ENCODE measurements around the gene LSR.

The LSR gene

GRCh38 chr19:35300339-35300649, 51.5 kb downstream of the LSR start:
- DNase-seq (ENCODE audit: low read depth in 2 of 2) = no peak

DNA sequence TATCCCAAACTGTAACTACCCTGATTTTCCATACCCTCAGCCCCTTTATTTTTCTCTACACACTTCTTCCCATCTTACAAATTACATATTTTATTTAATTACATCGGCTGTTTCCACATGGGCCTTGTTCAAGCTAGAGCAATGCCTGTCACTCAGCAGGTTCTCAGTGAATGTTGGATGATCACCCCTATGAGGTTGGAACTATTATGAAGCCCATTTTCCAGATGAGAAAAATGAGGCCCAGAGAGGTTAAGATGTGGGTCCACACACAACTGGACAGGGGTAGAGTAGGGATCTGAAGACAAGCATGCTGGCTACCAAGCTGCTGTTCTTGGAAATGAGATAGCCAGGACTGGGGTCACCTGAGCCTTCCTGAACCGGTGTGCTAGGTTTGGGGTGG, 53.2 kb downstream of the LSR start:
- DNase-seq (ENCODE audit: low read depth in 2 of 2) = no peak

GRCh38 chr19:35302446-35302845, 53.6 kb downstream of the LSR start:
- DNase-seq (ENCODE audit: low read depth in 2 of 2) = no peak

- DNase-seq (ENCODE audit: low read depth in 2 of 2) = no peak
These were observed 54.6 kb downstream of the LSR start for GRCh38 chr19:35303357-35303915.

GRCh38 chr19:35304036-35304435, 55.2 kb downstream of the LSR start:
- no peak for DNase-seq (ENCODE audit: low read depth in 2 of 2)

DNA sequence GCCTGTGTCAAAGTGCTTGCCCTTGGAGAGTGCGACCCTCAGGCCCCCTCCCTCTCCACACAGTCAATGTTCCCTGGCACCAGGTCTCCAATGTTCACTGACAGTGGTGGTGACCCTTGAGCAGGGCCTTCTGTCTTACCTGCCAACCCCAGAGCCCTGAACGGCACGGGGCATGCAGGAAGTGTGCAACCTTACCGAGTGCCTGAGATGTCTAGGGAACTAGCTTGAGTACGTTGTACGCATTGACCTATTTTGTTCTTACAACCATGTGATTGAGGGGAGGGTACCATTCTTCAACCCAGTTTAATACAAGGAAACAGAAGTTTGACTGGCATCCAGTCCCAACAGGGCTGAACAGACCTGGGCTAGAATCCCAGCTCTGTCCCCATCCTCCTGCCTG, 56.4 kb downstream of the LSR start:
- no peak for DNase-seq (ENCODE audit: low read depth in 2 of 2)

DNA sequence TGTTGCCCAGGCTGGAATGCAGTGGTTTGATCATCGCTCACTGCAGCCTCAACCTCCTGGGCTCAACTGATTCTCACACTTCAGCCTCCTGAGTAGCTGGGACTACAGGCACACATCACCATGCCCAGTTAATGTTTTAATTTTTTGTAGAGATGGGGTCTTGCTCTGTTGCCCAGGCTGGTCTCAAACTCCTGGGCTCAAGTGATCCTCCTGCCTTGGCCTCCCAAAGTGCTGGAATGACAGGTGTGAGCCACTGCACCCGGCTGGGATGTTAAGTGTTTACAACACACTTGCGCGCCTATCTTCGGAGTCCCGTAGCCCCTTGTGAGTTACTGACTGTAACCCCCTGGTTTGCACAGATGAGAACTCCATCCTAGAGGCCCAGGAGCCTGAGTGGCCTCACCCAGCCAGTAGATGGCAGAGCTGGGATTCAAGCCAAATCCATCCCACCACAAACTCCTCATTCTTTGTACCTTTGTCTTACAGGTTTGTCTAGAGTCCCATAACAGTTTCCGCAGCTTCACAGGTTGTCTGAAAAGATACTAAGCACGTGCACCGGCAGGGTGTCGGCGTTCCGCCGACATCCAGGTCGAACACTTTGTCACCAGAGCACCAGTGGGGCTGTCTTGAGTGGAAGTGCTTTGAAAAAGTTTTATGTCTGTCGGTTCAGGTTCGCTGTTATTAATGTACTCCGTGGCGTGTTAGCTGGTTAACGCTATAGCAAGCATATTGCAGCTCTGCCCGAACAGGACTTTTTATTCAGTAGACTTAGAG, 57.9 kb downstream of the LSR start:
- no peak for DNase-seq (ENCODE audit: low read depth in 2 of 2)

GRCh38 chr19:35307931-35308330, 59.1 kb downstream of the LSR start:
- no peak for DNase-seq (ENCODE audit: low read depth in 2 of 2)

- no peak for DNase-seq (ENCODE audit: low read depth in 2 of 2)
These were observed 60.1 kb downstream of the LSR start for GRCh38 chr19:35308910-35309309.

DNA sequence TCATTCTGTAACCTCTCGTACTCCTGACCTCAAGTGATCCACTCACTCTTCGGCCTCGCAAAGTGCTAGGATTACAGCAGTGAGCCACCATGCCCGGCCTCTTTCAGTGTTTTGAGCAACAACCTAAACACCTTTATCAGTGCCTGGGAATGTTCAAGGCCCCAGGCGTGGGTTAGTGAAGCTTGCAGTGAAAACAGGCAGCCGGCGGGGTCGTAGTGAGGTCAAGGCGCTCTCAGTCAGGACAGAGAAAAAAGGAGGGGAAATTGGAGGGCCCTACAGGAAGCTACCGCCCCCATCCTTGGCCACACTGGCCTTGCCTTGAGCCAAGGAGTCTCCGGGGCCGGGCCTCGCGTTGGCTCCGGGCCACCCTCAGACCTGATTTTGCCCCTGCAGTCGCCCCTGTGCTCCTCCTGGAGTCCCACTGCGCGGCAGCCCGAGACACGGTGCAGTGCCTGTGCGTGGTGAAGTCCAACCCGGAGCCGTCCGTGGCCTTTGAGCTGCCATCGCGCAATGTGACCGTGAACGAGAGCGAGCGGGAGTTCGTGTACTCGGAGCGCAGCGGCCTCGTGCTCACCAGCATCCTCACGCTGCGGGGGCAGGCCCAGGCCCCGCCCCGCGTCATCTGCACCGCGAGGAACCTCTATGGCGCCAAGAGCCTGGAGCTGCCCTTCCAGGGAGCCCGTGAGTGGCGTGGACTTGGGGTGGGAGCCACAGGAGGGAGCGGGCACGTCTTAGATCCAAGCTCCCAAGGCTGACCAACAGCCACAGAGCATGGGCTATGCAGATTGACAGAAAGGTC, 60.9 kb downstream of the LSR start:
- no peak for DNase-seq (ENCODE audit: low read depth in 2 of 2)

DNA sequence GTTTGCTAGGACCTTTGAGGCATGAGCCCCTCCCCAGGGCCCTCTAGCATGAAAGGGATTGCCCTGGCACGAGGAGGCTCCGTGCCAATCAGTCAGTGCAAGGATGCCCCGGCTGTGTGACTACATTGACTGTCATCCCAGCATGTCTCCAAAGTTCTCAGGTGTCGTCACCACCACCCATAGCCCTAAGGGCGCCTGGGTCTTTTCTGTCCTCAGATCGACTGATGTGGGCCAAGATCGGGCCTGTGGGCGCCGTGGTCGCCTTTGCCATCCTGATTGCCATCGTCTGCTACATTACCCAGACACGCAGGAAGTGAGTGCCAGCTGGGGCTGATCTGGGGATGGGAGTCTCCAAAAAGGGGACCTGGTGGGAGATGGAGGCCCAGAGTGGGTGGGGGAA, 61.5 kb downstream of the LSR start:
- no peak for DNase-seq (ENCODE audit: low read depth in 2 of 2)

DNA sequence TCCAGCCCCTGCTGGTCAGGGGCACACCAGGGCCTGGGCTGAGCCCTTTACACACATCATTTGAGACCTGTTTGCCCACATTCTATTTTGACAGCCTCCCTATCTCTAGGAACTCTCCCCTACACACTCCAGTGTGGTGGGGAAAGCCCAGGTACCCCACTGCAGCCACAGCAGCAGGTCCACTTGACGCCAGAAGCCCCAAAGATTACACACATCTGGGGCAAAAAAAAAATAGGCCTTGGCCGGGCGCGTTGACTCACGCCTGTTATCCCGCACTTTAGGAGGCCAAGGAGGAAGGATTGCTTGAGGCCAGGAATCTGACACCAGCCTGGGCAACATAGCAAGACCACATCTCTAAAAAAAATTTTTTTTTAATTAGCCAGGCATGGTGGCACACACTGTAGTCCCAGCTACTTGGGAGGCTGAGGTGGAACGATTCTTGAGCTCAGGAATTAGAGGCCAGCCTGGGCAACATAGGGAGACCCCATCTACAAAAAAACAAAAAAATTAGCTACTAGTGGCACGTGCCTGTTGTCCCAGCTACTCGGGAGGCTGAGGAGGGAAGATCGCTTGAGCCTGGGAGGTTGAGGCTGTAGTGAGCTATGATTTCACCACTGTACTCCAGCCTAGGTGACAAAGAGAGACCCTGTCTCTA, 62.1 kb downstream of the LSR start:
- DNase-seq (ENCODE audit: low read depth in 2 of 2) = no peak

GRCh38 chr19:35311901-35312665, 63.3 kb downstream of the LSR start:
- no peak for DNase-seq (ENCODE audit: low read depth in 2 of 2)

GRCh38 chr19:35313587-35313986, 64.8 kb downstream of the LSR start:
- DNase-seq (ENCODE audit: low read depth in 2 of 2) = no peak

- no peak for DNase-seq (ENCODE audit: low read depth in 2 of 2)
These were observed 65.2 kb downstream of the LSR start for GRCh38 chr19:35314031-35314430.

- DNase-seq (ENCODE audit: low read depth in 2 of 2) = no peak
These were observed 66.2 kb downstream of the LSR start for GRCh38 chr19:35314858-35315470.

- DNase-seq (ENCODE audit: low read depth in 2 of 2) = no peak
These were observed 67.1 kb downstream of the LSR start for GRCh38 chr19:35315883-35316282.

- no peak for DNase-seq (ENCODE audit: low read depth in 2 of 2)
These were observed 67.8 kb downstream of the LSR start for GRCh38 chr19:35316560-35316959.
